ENCODE data around the gene PSMG3.

- TF ChIP-seq SIN3A (IDR thresholded peaks at IDR 0.05; ENCODE audit: borderline replicate concordance, insufficient read depth, low read length) (no peak), POLR2AphosphoS5 (IDR thresholded peaks at IDR 0.05; ENCODE audit: low read depth, low read length) (no peak)
Measured at GRCh38 chr7:1550846-1551155, 19.0 kb downstream of the PSMG3 start.
